ENCODE data around the gene COPA.

- TF ChIP-seq CTCF (IDR thresholded peaks at IDR 0.05) (no peak), POLR2A (IDR thresholded peaks at IDR 0.05) (no peak)
These were observed 33.9 kb downstream of the COPA start for GRCh38 chr1:160309185-160309557.
